Measurements from ENCODE around the gene VPS36.
A peak's percentile ranks its signal among the peaks of the same experiment; 100 is the strongest.
"Not testable (repeated sequence)": the region's sequence is repeated elsewhere in the genome, so short reads cannot be mapped to it uniquely, and the experiment has no call there.

Gene VPS36

DNA sequence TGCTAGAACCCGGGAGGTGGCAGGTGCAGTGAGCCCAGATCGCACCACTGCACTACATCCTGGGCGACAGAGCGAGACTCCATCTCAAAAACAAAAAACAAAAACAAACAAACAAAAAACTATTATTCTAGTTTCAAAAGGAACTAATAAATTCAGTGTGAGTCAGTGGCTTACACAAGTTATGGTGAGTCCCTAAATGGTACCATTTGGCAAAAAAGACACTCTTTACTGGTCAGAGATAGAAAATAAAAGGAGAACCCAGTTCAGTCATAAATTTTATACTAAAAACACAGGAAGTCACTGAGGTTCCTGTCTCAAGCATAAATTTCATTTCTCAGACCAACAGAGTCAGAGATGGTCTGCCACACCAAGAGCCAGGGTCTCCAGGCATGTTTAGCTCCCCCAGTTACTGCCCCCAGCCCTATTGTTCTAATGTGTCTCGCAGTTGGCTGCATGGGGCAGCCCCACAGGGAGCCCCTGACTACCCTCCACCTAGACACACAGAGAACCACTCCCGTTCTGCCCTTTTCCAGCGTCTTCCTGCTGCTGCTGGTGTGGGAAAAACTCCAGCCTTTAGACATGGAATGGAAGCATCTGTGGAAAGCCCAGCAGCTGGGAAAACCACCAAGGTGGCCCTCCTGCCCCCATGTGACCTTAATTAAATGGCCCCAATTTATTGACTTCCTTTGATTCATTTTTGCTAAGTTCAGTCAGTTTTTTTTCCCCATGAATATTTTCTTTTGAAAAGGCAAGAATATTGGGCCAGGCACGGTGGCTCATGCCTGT, 56.7 kb downstream of the VPS36 start:
- intact Hi-C loops (cut with DNase I): no loop called here
- no peak for DNase-seq

DNA sequence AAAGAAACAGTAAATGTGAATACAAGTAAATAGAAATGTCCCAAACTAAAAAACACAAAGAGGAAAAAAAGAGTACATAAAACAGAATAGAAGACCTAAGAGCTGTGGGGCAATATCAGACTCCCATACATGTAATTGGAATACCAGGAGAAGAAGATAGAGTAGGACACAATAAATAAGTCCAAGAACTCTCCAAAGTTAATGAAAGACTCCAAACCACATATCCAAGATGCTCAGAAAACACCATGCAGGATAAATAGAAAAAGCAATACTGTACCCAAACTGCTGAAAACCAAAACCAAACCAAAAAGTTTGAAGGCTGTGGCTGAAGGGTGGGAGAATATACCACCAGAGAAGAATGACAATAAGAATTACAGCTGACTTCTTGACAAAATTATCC, 62.7 kb downstream of the VPS36 start:
- no peak for DNase-seq
- intact Hi-C loops (cut with DNase I): no loop called here

DNA sequence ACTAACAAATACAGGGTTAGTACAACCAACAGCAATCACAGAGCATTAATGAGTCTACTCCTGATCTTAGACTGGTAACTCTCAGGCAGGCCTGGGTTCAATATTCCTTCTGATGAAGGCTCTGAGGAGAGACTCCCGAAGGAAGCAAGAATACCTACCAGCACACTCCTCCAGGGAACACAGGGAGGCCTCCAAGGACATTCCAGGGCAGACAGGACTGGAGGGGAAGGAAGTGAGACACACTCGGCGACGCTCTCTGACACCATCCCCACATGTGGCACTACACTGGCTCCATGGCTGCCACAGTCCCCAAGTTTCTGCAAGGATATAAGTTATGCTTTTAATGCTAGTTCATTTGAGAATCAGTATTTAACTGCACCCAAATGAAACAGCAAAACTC, 64.6 kb downstream of the VPS36 start:
- no peak for DNase-seq
- intact Hi-C loops (cut with DNase I): no loop called here

DNA sequence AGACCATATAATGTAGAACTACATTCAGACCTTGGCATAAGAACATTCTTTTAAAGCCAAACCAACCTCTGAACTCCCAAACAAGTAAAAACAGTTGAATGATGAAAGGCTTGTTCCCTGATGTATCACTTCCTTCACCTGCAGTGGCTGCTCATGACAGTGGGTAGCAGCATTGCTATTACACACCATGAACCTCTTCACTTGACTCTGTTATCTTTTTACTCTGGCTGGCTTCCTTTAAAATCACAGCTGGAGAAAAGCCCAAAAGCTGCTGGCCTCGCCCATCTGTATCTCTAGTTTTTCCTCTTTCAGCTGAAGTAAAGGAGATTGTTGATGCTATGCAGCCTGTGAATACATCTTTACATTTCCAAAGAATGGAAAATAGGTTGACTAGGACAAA, 67.1 kb downstream of the VPS36 start:
- intact Hi-C loops (cut with DNase I): no loop called here
- DNase-seq: no peak

DNA sequence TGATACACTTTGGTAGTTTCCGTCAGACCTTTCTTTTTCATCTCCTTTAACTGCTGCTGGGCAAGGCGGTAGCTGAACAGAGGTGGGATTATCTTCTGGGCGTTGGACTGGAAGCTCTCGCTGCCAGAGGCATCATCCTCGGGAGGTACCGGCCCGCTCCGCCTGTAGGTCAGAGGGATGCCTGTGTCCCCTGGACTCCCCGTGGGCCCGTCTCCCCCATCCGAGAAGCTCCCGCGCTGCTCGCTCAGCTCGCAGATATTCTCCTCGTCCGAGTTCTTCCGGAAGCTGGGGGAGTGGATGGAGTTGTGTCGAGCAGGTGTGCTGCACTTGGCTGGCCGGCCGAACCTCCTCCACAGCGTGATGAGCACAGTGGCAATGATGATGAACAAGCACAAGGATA, 72.1 kb downstream of the VPS36 start:
- peak in 1 of 10 donors; percentile 55 for DNase-seq
- intact Hi-C loops (cut with DNase I): no loop called here

DNA sequence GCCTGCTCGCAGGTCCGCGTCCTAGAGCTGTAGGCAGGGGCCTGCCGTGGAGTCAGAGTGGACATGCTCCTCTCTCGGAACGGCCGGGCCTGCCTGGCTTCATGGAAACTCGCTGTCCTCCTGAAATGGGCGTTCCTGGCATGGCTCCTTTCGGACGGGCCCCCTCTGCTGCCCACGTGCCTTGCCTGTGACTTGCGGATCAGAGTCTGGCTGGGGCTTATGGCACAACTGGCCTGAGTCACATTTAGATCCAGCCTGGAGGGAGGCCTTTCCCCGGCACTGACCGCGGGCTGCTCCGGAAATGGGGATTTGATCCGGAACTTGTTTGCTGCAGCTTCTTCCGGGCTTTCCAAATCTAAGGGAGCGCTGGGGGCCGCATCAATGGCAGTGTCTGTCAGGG, 72.5 kb downstream of the VPS36 start:
- intact Hi-C loops (cut with DNase I): no loop called here
- DNase-seq: no peak

DNA sequence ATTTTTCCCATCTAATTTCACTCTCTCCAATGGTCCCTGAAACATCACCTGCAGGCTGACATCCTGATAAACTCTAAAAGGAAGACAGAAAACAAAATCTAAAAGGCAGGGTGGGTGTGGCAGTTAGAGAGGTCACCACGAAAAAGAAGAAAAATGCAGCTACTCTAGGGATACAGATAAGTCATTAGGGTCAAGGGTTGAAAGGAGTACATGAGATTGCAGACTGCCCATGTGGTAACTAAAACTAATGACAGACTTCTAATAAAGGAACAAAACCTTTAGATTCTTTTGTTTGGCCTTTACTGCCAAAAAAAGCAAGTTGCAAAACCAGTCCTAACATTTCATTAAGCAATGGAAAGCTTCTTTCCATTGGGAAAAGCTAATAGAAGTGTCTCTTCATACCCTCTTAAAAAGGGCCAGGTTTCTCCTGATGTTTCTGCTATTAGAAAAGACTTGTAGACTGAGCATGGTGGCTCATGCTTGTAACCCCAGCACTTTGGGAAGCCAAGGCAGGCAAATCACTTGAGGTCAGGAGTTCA, 75.5 kb downstream of the VPS36 start:
- no peak for DNase-seq
- intact Hi-C loops (cut with DNase I): no loop called here

DNA sequence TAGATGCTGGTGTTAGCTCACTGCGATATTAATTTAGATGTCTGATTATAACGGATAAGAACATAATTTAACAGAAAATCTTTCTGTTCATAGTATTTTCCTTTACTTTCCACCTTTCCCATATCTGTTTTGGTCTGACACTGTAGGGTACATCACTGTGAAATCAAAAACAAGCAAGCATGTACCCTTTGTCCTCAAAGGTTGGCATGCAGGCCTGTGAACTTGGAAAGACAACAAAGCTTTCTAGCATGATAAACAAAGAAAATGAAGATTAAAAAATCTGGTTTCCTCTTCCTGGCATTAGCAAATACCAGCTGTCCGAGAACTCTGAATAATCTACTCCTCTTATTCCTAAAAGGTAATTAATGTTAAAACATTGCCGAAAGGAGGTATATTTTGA, 76.0 kb downstream of the VPS36 start:
- intact Hi-C loops (cut with DNase I): no loop called here
- no peak for DNase-seq

DNA sequence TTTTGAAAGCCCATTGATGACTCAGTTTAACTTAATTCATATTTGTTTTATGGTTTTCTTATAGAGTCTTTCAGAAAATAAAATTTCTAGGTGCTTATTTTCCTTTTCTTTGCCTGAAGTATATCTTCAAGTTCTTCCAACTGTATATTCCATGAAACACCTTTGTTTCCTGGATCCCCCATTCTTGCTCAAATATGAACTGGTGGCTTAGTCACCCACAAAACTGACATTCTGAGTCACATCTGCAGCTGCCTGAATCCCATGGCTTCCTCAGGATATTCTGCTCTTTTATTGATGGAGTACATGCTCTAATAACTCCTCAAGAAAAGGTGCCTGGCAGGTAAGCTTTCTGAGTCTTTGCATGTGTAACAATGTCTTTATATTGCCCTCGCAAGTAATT, 77.2 kb downstream of the VPS36 start:
- DNase-seq; intact Hi-C loops (cut with DNase I): not testable (repeated sequence)

DNA sequence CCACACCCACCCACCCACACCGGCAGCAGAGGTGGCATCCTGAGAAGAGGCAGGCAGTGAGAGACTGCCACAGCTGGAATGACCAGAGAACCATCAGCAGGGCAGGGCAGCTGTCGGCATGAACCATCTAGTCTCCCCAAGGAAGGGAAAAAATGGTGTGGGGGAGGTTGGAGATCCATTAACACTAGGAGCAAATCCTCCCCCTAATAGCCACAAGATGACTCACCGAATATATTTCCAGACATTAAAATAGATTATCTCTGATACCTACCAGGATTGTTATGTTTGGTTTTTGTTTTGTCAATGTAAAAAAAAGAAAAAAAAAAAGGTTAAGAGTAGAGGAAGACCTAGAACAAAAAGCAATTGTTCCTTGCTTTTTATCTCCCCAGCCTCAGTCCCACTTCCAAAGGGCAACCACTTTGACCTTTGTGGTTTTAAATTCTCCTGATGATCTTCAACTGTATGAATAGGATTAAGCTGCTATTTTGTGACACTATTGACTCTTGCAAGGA, 78.6 kb downstream of the VPS36 start:
- intact Hi-C loops (cut with DNase I): no loop called here
- no peak for DNase-seq

DNA sequence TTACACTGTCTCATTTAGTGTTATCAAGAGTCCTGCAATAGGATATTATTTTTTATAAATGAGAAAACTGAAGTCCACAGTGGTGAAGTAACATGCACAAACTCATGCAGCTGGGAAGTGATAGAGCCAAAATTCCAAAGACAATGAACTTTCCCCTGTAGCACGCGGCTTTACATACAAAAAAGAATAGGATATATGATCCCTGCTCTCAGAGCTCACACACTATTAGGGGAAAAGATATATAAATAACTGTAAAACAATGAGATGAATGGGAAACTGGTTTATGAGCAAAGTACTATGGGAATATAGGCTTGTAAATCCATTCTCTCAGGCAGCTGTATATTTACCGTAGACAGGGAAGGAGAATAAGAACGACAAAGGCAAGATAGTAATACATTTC, 84.1 kb downstream of the VPS36 start:
- intact Hi-C loops (cut with DNase I): no loop called here
- no peak for DNase-seq

Measured in posterior cingulate gyrus (tissue), 11 donors.